CD4-positive, alpha-beta T cell treated with Interleukin-2 at 100 ng/mL for 4 hours (primary cell): ENCODE results near the gene STK10.
"Not testable (repeated sequence)": the region's sequence is repeated elsewhere in the genome, so short reads cannot be mapped to it uniquely, and the experiment has no call there.

Experiments
- DNase-seq: peaks from one replicate; pipeline ENCODE4 v3.0.0-alpha.2; 2020; ENCODE audit warnings: low spot score

Gene STK10

DNA sequence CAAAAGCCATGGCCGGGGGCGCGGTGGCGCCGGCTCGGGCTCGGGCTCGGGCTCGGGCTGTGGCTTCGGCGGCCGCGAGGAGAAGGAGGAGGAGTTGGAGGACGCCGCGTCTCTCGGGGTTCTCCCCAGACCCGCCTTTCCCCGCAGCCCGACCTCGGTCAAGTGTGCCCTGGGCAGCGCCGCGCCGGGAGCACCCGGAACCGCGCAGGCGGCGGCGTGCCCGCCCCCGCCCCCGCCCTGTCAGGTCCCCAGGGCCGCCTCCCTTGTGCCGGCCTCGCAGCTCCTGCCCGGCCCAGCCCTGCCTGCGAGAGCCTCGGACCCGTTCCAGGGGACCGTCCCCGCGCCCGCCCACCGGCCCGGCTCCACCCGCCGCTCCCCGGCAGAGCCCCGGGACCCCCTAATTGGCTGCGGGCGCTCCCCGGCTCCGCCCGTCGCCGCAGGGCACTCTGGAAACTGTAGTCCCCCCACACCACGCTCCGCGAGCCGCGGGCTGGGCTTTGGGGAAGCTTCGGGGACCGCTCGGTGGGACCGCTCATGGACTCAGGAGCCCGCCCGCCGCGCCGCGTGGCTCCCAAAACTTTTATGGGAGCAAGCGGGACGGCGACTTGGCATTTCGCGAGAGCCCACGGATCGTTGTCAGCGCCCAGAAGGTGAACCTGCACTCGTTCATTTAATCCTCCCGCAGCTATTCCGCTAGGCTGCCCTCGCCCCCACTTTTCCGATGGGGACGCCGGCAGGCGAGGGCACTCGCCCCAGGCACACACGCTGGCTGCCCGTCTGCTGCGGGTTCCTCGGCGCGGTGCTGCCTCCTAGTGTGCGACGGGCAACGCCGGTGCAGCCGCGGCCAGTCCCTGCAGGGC, at the start of gene STK10:
Gene STK10, minus strand, starts transcription at position 192 of the 860 bp plus-strand sequence. Its CDS starts 182 bp downstream, at position 10.
- peak; percentile 92 for DNase-seq

DNA sequence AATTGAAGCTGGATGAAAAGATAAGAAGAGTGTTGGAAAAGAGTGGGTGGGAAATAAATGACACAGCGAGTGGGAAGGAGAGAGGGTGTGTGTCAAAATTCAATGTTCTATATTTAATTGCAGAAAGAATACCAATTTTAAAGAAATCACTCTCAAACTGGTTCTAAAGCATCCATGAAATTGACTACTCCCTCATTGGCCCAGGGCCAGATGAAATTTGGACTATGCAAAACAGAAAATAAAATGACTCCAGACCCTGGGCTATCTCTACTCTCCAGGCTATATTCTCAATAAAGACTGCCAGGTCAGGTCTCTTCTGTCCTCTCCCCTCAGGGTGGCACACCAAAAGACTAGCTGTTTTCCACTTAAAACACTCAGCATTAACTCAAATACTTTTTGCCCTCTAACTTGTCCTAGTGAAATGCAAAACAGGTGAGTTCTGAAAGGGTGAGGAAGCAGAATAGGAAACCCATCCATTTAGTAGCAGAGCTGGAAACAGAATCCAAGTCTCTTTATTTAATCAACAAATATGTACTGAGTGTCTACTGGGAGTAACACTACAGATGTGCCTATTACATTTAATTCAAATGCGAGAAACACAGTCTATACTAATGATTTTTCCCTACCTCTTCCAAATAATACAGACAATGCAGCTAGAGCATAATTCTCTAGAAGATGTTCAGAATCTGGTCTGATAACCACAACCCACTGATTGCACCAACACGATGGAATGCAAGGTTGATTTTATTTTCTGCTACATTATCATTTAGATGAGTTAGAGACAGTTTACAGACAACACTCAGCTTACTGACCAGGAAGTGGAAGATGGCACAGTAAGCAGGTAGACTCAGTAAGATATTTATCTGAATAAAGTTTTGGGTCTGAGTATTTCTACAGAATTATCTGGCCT, 48.1 kb upstream of the STK10 start:
- no peak for DNase-seq

DNA sequence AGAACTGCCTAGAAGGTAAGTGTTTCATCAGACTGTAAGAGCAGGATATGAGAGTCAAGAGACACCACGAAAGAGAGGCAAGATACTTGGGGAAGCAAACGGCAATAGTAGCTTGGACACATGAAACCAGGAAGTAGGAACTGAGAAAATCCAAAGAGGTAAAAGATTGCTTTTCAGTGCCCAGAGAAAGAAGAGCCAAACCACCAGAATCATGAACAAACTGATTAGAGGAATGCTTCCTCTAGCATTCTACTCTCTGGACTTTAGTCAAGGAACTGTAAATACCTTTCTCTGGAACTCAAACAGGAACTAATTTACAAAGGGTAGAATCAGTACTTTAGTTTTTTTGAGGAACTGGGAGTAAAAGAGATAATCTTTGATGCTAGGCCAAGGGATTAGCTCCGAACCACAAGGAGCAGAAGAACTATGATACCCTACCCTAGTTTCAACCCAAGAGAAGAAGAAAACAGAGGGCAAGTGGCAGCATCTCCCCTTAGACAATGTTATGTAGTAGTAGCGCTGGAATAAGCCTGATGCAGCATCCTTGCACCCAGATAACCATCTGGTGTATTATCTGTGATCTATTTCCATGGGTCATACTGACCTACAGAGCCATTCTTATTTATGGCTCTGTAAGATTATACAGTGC, 47.2 kb upstream of the STK10 start:
- DNase-seq, result no peak

DNA sequence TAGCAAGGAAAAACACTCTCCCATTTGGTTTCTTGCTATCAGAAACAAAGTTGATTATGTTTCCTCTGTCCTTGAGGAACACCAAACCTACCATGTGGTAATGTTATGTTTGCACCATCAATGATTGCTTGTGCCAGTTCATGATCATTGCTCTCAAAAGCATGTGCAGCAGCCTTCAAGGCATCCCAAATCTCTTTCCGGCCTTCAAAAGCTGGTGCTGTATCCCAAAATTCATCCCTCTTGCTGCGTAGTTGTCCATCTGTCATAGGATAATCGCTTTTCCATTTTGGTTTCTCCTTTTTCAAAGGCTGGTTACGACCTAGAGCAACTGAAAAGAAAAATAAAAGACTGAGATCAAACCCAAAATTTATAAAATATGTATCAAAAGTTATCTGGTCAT, 46.0 kb upstream of the STK10 start:
- no peak for DNase-seq

DNA sequence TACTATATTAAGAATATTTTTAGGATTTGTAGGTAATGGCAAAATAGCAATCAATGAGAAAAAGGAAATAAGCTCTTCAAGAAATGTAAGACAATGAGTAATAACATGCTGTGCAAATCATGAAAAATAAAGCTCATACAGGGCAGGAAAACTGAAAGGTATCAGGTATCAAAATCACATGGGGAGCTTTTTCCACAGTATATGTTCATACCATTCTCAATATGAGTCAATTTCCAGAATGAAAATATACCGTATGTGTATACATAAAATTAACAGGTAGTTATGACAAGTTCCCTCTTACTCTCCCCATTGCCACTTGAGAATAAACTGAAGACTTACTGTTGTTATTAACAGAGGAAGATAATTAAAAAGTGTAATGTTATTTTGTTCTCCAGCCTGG, 41.9 kb upstream of the STK10 start:
- no peak for DNase-seq

DNA sequence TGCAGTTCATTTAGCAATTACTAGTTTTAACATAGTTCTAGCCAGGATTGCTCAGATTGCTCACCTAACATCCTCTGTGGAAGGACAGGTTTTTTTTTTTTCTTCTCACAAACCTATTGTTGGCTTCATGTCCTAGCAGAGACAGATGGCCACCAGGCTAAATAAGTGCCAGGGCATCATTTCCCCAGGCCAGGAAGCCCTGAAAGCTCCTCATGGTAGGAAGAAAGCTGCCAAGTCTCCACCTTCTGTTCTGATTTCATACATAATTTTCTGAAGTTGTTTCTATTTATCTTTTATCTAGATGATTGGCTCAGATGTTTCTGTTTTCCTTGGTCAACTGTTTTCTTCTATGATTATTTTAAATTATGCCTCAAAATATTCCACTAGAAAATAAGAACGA, 37.0 kb upstream of the STK10 start:
- DNase-seq, result no peak

DNA sequence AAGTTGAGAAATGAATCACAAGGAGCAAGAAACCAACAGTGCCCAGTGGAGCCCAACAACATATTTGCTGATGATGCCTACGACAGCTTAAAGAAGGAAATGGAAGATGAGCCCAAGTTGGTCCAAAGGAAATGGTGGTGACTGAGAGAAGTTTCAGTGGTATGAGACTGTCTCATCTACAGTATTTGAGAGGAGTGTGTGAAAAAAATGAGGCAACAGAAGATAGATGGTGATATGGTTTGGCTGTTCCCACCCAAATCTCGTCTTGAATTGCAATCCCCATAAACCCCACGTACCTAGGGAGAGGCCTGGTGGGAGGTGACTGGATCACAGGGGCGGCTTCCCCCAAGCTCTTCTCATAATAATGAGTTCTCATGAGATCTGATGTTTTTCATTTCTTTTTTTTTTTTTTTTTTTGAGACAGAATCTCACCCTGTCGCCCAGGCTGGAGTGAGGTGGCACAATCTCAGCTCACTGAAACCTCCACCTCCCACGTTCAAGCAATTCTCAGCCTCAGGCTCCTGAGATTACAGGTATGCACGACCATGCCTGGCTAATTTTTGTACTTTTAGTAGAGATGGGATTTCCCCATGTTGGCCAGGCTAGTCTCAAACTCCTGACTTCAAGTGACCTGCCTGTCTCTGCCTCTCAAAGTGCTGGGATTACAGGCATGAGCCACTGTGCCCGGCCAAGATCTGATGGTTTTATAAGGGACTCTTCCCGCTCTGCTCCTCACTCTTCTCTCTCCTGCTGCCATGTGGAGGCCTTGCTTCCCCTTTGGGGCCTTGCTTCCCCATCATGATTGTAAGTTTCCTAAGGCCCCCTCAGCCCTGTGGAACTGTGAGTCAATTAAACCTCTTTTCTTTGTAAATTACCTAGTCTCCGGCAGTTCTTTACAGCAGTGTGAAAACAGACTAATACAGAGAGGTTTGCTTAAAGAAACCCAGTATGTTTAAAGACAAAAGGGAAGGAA, 36.2 kb upstream of the STK10 start:
- no peak for DNase-seq

DNA sequence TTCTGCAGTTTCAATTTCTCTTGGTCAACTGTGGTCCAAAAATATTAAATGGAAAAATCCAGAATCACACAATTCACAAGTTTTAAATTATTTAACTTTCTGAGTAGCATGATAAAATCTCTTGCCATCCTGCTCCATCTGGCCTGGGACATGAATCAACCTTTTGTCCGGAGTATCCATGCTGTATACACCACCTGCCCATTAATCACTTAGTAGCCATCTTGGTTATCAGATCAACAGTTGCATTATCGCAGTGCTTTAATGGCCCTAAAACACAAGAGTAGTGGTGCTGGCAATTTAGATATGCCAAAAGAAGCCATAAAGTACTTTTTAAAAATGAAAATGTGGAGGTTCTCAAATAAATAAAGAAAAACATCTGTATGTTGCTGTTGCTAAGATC, 31.3 kb upstream of the STK10 start:
- no peak for DNase-seq

DNA sequence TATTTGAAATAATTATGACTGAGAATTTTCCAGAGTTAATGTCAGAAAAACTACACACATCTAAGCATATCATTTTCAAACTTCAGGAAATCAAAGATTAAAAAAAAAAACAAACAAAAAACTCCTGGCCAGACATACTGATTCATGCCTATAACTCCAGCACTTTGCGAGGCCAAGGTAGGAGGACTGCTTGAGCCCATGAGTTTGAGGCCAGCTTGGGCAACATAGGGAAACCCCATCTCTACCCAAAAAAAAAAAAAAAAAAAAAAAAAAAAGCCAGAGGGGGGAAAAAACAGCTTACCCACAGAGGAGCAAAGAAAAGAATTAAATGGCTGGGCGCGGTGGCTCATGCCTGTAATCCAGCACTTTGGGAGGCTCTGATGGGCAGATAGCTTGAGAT, 28.3 kb upstream of the STK10 start:
- no peak for DNase-seq

DNA sequence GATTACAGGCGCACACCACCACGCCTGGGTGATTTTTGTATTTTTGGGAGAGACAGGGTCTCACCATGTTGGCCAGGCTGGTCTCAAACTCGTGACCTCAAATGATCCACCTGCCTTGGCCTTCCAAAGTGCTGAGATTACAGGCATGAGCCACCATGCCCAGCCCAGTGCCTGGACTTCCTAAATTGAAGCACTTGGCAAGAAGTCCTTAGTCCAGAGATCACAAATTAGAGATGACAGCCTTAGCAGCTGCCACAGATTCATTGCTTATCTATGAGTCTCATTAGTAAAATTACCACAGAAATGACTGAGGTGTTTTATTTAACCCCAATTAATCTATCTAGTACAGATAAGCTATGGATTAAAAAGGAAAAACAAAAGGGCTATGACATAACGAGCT, 25.1 kb upstream of the STK10 start:
- DNase-seq, result no peak

DNA sequence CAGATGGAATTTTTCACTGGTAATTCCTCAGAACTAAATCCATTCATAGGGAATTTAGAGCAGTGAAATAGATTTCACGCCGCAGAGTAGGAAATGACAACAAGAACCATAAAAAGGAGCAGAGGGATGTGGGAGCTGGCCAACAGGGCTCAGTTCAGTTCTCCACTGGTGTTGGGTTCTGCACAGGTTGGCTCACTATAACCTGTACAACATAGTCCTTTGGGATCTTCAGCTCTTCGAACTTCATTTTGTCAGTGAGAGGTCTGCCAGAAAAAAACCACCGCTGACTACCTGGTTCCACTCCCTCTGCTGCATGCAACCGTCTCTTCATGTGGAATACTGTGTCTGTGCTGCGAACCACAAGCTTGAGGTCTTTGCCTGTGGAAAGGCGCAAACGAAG, 23.7 kb upstream of the STK10 start:
- DNase-seq, result no peak

DNA sequence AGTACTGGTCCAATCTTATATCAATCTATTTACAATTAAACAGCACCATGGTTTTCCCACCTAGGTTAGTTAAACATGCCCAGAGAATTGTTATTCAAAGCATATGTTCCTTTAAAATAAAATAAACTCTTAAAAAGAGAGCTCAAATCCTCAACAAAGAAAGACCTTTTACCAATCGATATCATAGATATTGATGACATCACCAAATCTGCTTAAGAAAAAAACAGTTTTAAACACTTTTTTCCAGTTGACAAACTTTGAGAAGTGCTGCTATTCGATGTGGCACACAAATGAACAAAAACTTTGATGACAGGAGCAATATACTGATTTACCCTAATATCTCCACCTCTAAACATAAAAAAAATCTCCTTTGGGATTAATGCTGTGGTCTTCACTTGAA, 21.7 kb upstream of the STK10 start:
- DNase-seq, result no peak

DNA sequence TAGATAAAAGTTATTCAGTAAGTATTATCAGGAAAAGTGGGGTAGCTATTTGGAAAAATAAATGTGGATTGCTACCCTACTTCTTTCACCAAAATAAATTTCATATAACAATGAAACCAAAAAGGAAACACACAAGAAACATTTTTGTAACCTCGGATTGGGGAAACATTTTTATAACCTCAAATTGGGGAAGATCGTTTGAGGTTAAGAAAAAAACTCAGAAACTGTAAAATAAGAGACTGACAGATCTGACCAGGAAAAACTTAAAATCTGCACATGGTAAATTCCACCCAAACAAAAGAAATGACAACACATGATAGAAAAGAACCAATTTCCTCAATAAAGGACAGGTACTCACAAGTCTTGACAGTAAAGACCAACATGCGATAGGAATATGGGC, 19.5 kb upstream of the STK10 start:
- DNase-seq, result no peak

DNA sequence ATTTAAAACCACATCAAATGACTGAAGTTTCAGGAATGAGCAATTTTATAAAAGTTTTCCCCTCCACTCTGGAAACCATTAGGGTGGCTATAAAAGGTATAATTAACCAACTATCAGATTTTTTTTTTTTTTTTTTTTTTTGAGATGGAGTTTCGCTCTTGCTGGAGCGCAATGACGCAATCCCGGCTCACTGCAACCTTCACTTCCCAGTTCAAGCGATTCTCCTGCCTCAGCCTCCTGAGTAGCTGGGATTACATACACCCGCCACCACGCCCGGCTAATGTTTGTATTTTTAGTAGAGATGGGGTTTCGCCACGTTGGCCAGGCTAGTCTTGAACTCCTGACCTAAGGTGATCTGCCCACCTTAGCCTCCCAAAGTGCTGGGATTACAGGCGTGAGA, 18.0 kb upstream of the STK10 start:
- not testable (repeated sequence) for DNase-seq

DNA sequence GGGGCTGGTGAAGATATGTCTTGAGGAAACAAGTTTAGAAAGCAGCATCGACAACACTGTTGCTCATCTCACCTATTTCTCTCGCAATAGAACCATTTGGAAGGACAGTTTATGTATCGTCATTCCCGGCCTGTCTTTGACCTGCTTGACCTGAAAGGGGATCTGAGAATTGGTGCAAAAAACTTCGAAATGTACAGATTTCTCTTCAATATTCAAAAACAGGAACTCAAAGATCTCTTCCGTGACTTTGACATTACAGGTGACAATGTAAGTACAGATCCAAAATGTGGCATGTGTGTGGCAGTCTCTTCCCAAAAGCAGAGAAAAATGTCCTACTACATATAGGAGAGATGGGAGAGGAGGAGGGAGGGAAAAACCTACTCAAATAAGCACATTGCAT, 12.5 kb upstream of the STK10 start:
- no peak for DNase-seq

DNA sequence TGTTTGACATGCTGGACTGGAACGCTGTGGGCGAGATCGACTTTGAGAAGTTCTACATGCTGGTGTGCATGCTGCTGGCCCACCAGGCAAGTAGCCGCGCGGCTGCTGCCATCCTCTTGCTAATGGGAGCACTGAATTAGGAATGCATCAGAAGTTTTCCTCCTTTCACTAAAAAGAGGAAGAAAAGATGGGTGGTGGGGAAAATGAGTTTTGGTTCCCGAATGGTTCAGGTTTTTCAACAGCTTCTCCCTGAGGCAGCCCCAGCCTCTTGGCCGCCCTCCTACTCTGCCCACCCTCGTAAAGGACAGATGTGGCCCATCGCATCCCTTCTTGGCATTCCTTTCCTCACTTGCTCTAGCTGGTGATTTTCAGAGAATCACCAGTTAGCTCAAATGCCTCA, 11.4 kb upstream of the STK10 start:
- DNase-seq, result no peak

DNA sequence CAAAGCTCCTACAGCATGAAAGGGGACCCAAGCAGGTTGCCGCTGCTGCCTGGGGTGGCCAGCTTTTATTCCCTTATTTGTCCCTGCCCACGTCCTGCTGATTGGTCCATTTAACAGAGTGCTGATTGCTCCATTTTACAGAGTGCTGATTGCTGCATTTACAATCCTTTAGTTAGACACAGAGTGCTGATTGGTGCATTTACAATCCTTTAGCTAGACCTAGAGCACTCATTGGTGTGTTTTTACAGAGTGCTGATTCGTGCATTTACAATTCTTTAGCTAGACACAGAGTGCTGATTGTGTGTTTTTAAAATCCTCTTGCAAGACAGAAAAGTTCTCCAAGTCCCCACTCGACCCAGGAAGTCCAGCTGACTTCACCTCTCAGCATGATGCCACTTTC, 9.8 kb upstream of the STK10 start:
- not testable (repeated sequence) for DNase-seq

DNA sequence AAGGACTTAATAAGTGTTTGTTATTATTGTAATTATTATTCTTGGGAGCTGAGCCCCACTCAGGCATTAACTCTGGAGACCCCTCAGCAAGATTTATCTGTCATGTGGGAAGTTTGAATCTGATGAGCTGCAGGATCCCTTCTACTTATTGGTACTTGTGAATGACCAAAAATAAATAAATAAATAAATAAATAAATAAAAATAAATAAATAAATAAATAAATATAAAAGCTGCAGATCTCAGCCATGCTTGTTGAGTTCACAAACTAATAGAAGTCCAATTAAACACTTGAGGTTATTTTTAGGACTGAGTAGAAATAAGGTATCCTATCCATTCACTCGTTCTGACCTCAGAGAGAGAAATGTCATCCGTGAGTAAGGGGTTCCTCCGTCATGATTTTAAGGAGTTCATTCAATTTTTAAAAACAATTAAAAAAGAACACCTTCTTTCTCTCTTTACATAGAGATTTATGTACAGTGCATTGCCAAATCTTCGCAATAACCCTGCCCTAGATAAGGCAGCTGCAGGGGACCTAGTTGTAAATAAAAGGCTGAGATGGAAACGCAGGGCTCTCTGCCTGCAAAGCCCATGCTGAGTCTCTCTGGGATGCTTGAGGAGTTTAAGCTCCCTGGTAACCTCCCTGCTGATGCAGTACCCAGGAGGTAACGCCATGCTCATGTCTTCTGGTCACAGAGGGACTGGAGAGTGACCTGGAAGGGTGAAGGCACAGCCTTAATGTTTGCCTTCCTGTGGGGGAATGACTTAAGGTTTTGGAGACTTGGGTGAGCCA, 7.2 kb upstream of the STK10 start:
- DNase-seq, result no peak

DNA sequence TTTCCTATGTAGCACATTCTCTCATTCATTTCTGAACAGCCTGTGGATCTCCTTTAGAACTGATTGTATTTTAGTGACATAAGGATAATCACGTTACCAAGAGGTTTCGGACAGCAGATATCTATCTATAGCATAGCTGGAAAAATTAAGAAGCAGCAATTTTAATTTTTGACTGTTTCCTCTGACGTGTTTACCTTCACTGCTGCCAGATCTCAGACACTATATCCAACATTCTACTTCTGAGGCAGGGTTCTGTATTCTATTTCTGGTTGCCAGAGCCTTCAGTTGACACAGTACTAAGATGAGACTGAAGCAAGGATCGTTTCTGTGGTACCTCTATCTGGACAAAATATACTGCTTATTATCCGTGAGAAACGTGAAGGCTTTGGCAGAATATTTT, 5.8 kb upstream of the STK10 start, which contains the start of gene EFCAB9:
Gene EFCAB9, plus strand, starts transcription at position 301 of the 400 bp plus-strand sequence. Its CDS starts 1 bp downstream, at position 302.
- no peak for DNase-seq

DNA sequence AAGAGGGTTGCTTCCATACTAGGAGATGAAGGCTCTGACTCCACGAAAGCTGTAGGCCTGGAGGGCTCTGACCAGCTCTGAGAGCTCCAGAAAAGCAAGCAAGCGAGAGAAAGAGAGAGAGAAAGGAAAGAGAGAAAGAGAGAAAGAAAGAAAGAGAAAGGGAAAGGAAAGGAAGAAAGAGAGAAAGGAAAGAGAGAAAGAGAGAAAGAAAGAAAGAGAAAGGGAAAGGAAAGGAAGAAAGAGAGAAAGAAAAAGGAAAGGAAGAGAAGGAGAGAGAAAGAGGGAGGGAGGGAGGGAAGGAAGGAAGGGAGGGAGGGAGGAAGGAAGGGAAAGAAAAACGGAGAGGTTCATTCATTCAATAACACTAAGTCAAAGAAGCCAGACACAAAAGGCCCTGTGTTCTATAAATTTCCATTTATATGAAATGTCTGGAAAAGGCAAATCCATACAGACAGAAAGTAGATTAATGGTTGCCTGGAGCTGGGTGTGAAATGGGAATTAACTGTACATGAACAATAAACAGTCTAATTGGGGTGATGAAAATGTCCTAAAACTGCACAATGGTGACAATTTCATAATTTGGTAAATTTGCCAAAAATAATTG, 1.8 kb upstream of the STK10 start:
- no peak for DNase-seq
